ENCODE data around the gene VAMP5. TPM values are rescaled to one million over a fixed set of nuclear protein-coding genes. Genes with fewer than 3 reads are reported as not detected.
A peak's percentile ranks its signal among the peaks of the same experiment; 100 is the strongest.
"Not testable (repeated sequence)": the region's sequence is repeated elsewhere in the genome, so short reads cannot be mapped to it uniquely, and the experiment has no call there.

The VAMP5 gene
- total RNA-seq, 4 donors from 2014 or later: 6.1 to 45.6 (median 17.0) TPM

DNA sequence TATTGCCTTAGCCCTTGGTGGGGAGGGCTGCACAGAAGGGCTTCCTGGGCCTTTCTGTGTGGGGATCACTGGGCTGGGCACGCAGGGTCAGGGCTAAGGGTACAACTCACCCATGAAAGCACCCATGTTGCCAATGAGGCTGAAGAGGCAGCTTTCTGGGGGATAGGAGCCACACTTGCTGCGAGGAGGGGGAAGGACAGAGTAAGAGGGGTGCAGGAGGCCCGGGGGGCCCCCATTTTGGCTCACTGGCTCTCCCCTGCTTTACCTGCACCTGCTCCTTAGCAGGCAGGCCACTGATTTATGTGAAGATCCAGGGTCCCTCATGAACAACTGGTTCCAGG lies 16.0 kb downstream of the VAMP5 start:
- DNase-seq: no peak
- WGBS, 2 donors: 60% methylated on average over 1 of the region's 3 CpGs; no CpG with 5 or more reads in 1 of the 2 donors
- H3K36me3 ChIP-seq: peaks cover 8 to 45% (median 12%) of the 10 kb centered on the region in 3 donors
- no peak overlapping the region for H3K27ac ChIP-seq
- no peaks in the 10 kb centered on the region for H3K9me3 ChIP-seq
- intact Hi-C loops (cut with DNase I): no loop called here
- peaks cover 32 to 71% (median 37%) of the 10 kb centered on the region in 3 donors for H3K4me1 ChIP-seq
- no peak for TF ChIP-seq POLR2A (IDR thresholded peaks at IDR 0.05)
- TF ChIP-seq, protein P1, sequence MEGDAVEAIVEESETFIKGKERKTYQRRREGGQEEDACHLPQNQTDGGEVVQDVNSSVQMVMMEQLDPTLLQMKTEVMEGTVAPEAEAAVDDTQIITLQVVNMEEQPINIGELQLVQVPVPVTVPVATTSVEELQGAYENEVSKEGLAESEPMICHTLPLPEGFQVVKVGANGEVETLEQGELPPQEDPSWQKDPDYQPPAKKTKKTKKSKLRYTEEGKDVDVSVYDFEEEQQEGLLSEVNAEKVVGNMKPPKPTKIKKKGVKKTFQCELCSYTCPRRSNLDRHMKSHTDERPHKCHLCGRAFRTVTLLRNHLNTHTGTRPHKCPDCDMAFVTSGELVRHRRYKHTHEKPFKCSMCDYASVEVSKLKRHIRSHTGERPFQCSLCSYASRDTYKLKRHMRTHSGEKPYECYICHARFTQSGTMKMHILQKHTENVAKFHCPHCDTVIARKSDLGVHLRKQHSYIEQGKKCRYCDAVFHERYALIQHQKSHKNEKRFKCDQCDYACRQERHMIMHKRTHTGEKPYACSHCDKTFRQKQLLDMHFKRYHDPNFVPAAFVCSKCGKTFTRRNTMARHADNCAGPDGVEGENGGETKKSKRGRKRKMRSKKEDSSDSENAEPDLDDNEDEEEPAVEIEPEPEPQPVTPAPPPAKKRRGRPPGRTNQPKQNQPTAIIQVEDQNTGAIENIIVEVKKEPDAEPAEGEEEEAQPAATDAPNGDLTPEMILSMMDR (IDR thresholded peaks at IDR 0.05): no peak
- no peak overlapping the region for H3K4me3 ChIP-seq
- no peaks in the 10 kb centered on the region for H3K27me3 ChIP-seq

DNA sequence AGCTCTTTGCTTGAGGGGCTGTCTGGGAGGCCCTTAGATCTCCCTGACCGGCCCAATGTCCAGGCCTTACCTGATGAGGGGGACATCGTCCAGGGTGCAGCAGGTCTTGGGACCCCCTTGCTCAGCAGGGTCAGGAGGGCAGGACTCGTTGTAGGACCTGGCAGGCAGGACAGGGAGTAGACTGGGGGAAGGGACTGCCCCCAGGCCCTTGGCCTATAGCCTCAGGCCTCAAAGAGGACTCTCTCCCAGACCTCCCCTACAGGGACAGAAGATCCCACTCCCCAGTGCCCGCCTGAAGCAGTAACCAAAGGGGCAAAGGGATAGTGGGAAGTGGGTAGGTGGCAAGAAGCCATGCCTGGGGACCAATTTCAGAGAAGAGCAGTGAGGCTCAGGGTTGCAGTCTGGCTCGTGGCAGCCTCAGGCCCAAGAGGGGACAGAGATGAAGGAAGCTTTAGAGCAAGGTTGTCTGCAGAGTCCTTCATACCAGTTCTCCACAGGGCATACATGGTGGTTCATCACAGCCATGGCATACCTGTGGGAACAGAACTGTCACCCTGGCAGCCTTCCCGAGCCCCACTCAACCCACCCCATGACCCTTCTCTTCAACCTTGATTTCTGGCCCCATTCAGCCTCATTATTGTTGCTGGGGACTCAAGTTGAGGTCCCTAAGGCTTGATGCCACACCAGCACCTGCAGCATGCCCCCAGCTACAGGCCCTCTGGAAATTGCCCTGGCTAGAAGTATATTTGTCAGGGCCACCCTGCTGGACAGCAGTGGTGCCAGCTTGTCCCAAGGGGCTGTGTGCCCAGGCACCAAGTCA lies 16.9 kb downstream of the VAMP5 start:
- TF ChIP-seq, protein P1 (IDR thresholded peaks at IDR 0.05): no peak
- no peak for TF ChIP-seq POLR2A (IDR thresholded peaks at IDR 0.05)
- Histone ChIP-seq H3K36me3 (peaks cover 8 to 45% (median 17%) of the 10 kb centered on the region in 3 donors), H3K9me3 (no peaks in the 10 kb centered on the region), H3K27me3 (no peaks in the 10 kb centered on the region), H3K27ac (peak overlapping the region; percentile 82 to 95 (median 87)), H3K4me1 (peaks cover 32 to 77% (median 45%) of the 10 kb centered on the region in 3 donors), H3K4me3 (peak overlapping the region in 3 of 4 donors; percentile 60 to 88 (median 66))
- intact Hi-C loops (cut with DNase I): no loop called here
- 74% methylated on average over 4 of the region's 6 CpGs; no CpG with 5 or more reads in 1 of the 2 donors for WGBS, 2 donors
- DNase-seq: no peak

DNA sequence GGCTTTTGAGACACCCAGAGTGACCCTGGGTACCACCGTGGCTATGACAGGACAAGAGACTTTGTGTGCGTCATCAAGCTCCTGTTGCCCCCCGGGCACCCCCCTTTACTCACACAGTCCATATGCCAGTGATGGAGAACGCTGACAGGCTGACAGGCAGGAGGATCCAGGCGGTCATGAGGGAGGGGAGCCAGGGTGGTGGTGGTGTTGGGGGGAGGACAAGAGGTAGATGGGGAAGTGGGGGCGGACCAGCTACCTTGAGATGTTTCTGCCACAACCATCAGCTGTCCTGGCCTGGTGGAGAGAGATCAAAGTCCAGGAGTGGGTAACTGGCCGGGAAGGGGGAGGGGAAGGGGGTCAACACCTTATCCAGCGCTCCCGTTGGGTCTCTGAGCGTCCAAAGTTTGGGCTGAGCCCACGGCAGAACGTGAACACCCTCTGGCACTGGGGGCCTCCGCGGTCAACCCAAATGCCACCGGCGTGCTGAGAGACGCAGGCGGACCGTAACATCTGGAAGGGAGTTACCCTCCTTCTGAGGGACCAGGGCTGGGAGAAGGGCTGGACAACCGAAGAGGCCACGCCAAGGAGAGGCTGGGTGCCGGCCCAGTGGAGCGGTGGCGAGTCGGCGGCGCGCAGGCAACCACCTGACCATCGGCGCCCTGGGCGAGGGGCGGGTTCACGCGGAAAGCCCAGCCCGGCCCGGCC lies 17.7 kb downstream of the VAMP5 start:
- intact Hi-C loops (cut with DNase I): no loop called here
- WGBS, 2 donors: 9 to 32% methylated on average over 4 to 18 of the region's 36 CpGs
- Histone ChIP-seq H3K27me3 (no peaks in the 10 kb centered on the region), H3K4me3 (peak overlapping the region; percentile 60 to 88 (median 68)), H3K9me3 (no peaks in the 10 kb centered on the region), H3K27ac (peak overlapping the region; percentile 82 to 95 (median 87)), H3K4me1 (peaks cover 25 to 77% (median 39%) of the 10 kb centered on the region in 3 donors), H3K36me3 (peaks cover 8 to 47% (median 16%) of the 10 kb centered on the region in 3 donors)
- no peak for DNase-seq
- no peak for TF ChIP-seq POLR2A (IDR thresholded peaks at IDR 0.05)
- TF ChIP-seq, protein P1 (IDR thresholded peaks at IDR 0.05): no peak

DNA sequence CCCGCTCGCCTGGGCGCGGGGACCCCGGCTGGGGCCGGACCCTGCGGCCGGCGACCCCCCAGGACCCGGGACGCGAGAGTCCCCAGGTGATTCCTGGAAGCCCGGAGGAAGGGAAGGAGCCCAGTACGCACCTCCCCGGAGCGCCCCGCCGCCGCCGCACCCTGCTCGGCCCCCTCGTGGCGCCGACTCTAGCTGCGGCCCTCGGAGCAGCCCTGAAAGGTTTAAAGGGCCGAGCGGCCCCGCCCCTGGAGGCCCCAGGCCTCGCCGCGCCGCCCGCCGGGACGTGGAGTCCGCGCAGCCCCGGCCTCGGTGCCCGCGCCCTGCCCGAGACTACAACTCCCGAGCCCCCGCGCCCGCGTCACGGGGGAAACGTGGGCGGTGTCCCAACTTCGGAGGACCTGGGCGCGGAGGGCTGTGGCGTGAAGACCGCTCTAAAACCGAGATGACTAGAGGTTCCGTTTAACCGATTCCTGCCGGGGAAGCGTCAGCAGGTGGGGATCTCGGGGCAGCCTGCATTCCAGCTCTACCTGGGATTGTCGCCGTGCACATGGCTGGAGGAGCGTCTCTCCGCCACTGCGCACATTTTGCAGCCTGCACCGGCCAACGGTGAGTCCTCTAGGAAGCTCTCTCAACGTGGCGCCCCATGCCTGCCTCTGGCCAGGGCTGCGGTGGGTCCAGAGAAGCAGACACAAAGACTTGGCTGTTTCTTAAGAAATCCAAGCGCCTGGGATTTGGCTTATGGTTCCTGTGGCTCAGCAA lies 18.4 kb downstream of the VAMP5 start, which contains the start of gene TMEM150A:
TMEM150A (minus strand) TSS at position 223 of the 759 bp plus-strand sequence. CDS start 750 bp downstream, outside the sequence.
- TF ChIP-seq, protein P1 (IDR thresholded peaks at IDR 0.05): peak in 4 of 6 experiments; percentile 24 to 53 (median 51)
- TF ChIP-seq POLR2A (IDR thresholded peaks at IDR 0.05): peak in 2 of 4 donors; percentile 84 to 92
- Histone ChIP-seq H3K27me3 (no peaks in the 10 kb centered on the region), H3K4me1 (peaks cover 25 to 76% (median 36%) of the 10 kb centered on the region in 3 donors), H3K36me3 (peaks cover 8 to 47% (median 9%) of the 10 kb centered on the region in 3 donors), H3K4me3 (peak within 1 kb of the TSS; percentile 60 to 88 (median 68)), H3K27ac (peak within 1 kb of the TSS; percentile 82 to 95 (median 87)), H3K9me3 (no peaks in the 10 kb centered on the region)
- WGBS, 2 donors: 0 to 2% methylated on average over 1 to 19 of the region's 73 CpGs
- DNase-seq: peak; percentile 80
- intact Hi-C loops (cut with DNase I): no loop called here

DNA sequence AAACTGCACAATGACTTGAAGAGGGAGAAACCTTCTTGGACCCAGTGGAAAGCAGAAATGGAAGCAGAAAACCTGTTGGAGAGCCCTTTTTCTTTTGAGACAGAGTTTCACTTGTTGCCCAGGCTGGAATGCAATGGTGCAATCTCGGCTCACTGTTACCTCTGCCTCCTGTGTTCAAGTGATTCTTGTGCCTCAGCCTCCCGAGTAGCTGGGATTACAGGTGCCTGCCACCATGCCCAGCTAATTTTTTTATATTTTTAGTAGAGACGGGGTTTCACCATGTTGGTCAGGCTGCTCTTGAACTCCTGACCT lies 19.9 kb downstream of the VAMP5 start:
- H3K9me3 ChIP-seq; H3K27me3 ChIP-seq; intact Hi-C loops (cut with DNase I); DNase-seq: not testable (repeated sequence)
- H3K4me3 ChIP-seq: peak overlapping the region in 2 of 4 donors; percentile 60 to 88
- H3K36me3 ChIP-seq: peaks cover 0 to 47% (median 6%) of the 10 kb centered on the region in 3 donors
- H3K27ac ChIP-seq: peak overlapping the region; percentile 3 to 70 (median 60)
- H3K4me1 ChIP-seq: peaks cover 25 to 89% (median 36%) of the 10 kb centered on the region in 3 donors
- 36 to 68% methylated on average over 2 to 3 of the region's 3 CpGs for WGBS, 2 donors
